ENCODE results near the gene TENM4.

Gene TENM4

DNA sequence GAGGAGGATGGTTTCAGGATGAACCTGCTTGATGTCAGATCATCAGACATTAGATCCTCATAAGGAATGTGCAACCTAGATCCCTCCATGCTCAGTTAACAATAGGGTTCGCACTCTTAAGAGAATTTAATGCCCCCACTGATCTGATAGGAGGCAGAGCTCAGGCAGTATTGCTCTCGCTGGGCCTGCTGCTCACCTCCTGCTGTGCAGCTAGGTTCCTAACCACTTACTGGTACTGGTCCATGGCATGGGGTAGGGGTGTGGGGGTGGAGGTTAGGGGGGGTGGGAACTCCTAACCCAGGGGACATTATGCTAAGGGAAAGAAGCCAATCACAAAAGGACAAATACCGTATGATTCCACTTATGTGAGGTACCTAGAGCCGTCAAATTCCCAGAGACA, 256.5 kb downstream of the TENM4 start:
- Histone ChIP-seq H3K4ac (ENCODE audit: low read length) (no peak overlapping the region), H3K4me1 (ENCODE audit: control insufficient read depth in 2 of 2, insufficient read depth in 1 of 2, low read depth in 1 of 2, low read length in 2 of 2) (no peaks in the 10 kb centered on the region), H2AK5ac (ENCODE audit: low read depth, low read length) (no peak overlapping the region), H3K4me2 (ENCODE audit: insufficient read depth, low read length, poor library complexity, severe bottlenecking) (no peak overlapping the region), H2BK15ac (ENCODE audit: low read length) (no peak overlapping the region), H2BK12ac (ENCODE audit: low read length) (no peak overlapping the region), H3K14ac (ENCODE audit: low read length) (no peak overlapping the region), H2BK5ac (ENCODE audit: low read length) (no peak overlapping the region), H4K91ac (ENCODE audit: low read depth, low read length, poor library complexity) (no peak overlapping the region), H3K27ac (replicated peaks; ENCODE audit: low read length) (no peak overlapping the region), H3K4me3 (ENCODE audit: low read length in 2 of 2) (no peak overlapping the region), H3K79me1 (ENCODE audit: low read depth, low read length) (no peaks in the 10 kb centered on the region), H3K23ac (ENCODE audit: low read depth, low read length, poor library complexity) (no peak overlapping the region), H3K9ac (ENCODE audit: low read depth, low read length, poor library complexity) (no peak overlapping the region), H2BK120ac (ENCODE audit: low read depth, low read length) (no peak overlapping the region), H2AFZ (ENCODE audit: low read length) (no peak overlapping the region), H3K9me3 (replicated peaks in 1 of 2; ENCODE audit: control insufficient read depth in 2 of 2, insufficient read depth in 1 of 2, low read depth in 1 of 2, low read length in 2 of 2) (peaks cover 2 to 3% of the 10 kb centered on the region in 2 donors), H3K18ac (ENCODE audit: low read length) (no peak overlapping the region), H3K27me3 (ENCODE audit: control insufficient read depth in 3 of 3, insufficient read depth in 3 of 3, low read depth in 1 of 3, low read length in 3 of 3) (no peaks in the 10 kb centered on the region), H4K8ac (ENCODE audit: low read depth, low read length) (no peak overlapping the region), H3K36me3 (replicated peaks in 1 of 2; ENCODE audit: control insufficient read depth in 2 of 2, insufficient read depth in 2 of 2, low read length in 2 of 2) (no peaks in the 10 kb centered on the region)
- DNase-seq (ENCODE audit: low spot score): no peak
- no CpG with 5 or more reads among the region's 4 CpGs for WGBS, 2 donors (ENCODE audit: extremely low coverage in 2 of 2, insufficient read length in 2 of 2, insufficient replicate concordance in 1 of 2)

DNA sequence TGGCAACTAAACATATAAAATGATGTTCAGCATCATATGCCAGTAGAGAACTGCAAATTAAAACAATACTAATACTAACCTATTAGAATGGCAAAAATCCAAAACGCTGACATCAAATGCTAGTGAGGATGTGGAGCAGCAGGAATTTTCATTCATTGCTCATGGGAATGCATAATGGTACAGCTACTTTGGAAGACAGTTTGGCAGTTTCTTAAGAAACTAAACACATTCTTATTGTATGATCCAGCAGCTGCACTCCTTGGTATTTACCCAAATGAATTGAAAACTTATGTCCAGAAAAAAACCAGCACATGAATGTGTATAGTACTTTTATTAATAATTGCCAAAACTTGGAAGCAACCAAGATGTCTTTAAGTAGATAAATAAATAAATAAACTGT, 258.0 kb downstream of the TENM4 start:
- WGBS, 2 donors (ENCODE audit: extremely low coverage in 2 of 2, insufficient read length in 2 of 2, insufficient replicate concordance in 1 of 2): no CpG with 5 or more reads among the region's 1 CpG
- no peak overlapping the region for H2BK15ac ChIP-seq (ENCODE audit: low read length)
- no peak overlapping the region for H2AFZ ChIP-seq (ENCODE audit: low read length)
- H4K91ac ChIP-seq (ENCODE audit: low read depth, low read length, poor library complexity): no peak overlapping the region
- no peaks in the 10 kb centered on the region for H3K79me1 ChIP-seq (ENCODE audit: low read depth, low read length)
- H3K27ac ChIP-seq (replicated peaks; ENCODE audit: low read length): no peak overlapping the region
- H3K23ac ChIP-seq (ENCODE audit: low read depth, low read length, poor library complexity): no peak overlapping the region
- H3K4me3 ChIP-seq (ENCODE audit: low read length in 2 of 2): no peak overlapping the region
- no peak overlapping the region for H2BK120ac ChIP-seq (ENCODE audit: low read depth, low read length)
- H3K9me3 ChIP-seq (replicated peaks in 1 of 2; ENCODE audit: control insufficient read depth in 2 of 2, insufficient read depth in 1 of 2, low read depth in 1 of 2, low read length in 2 of 2): peaks cover under 1 to 3% of the 10 kb centered on the region in 2 donors
- H3K18ac ChIP-seq (ENCODE audit: low read length): no peak overlapping the region
- no peak for DNase-seq (ENCODE audit: low spot score)
- H3K4me1 ChIP-seq (ENCODE audit: control insufficient read depth in 2 of 2, insufficient read depth in 1 of 2, low read depth in 1 of 2, low read length in 2 of 2): no peaks in the 10 kb centered on the region
- H2AK5ac ChIP-seq (ENCODE audit: low read depth, low read length): no peak overlapping the region
- no peak overlapping the region for H3K9ac ChIP-seq (ENCODE audit: low read depth, low read length, poor library complexity)
- H2BK5ac ChIP-seq (ENCODE audit: low read length): no peak overlapping the region
- no peak overlapping the region for H3K14ac ChIP-seq (ENCODE audit: low read length)
- no peak overlapping the region for H2BK12ac ChIP-seq (ENCODE audit: low read length)
- no peak overlapping the region for H4K8ac ChIP-seq (ENCODE audit: low read depth, low read length)
- H3K4me2 ChIP-seq (ENCODE audit: insufficient read depth, low read length, poor library complexity, severe bottlenecking): no peak overlapping the region
- no peaks in the 10 kb centered on the region for H3K27me3 ChIP-seq (ENCODE audit: control insufficient read depth in 3 of 3, insufficient read depth in 3 of 3, low read depth in 1 of 3, low read length in 3 of 3)
- no peaks in the 10 kb centered on the region for H3K36me3 ChIP-seq (replicated peaks in 1 of 2; ENCODE audit: control insufficient read depth in 2 of 2, insufficient read depth in 2 of 2, low read length in 2 of 2)
- H3K4ac ChIP-seq (ENCODE audit: low read length): no peak overlapping the region

- H2BK12ac ChIP-seq (ENCODE audit: low read length): no peak overlapping the region
- H3K9me3 ChIP-seq (replicated peaks in 1 of 2; ENCODE audit: control insufficient read depth in 2 of 2, insufficient read depth in 1 of 2, low read depth in 1 of 2, low read length in 2 of 2): no peaks in the 10 kb centered on the region
- no peak overlapping the region for H2BK5ac ChIP-seq (ENCODE audit: low read length)
- no peak overlapping the region for H3K9ac ChIP-seq (ENCODE audit: low read depth, low read length, poor library complexity)
- H3K27ac ChIP-seq (replicated peaks; ENCODE audit: low read length): no peak overlapping the region
- H2AFZ ChIP-seq (ENCODE audit: low read length): no peak overlapping the region
- H3K23ac ChIP-seq (ENCODE audit: low read depth, low read length, poor library complexity): no peak overlapping the region
- H2AK5ac ChIP-seq (ENCODE audit: low read depth, low read length): no peak overlapping the region
- no CpG with 5 or more reads among the region's 3 CpGs for WGBS, 2 donors (ENCODE audit: extremely low coverage in 2 of 2, insufficient read length in 2 of 2, insufficient replicate concordance in 1 of 2)
- H3K14ac ChIP-seq (ENCODE audit: low read length): no peak overlapping the region
- no peaks in the 10 kb centered on the region for H3K36me3 ChIP-seq (replicated peaks in 1 of 2; ENCODE audit: control insufficient read depth in 2 of 2, insufficient read depth in 2 of 2, low read length in 2 of 2)
- H3K18ac ChIP-seq (ENCODE audit: low read length): no peak overlapping the region
- no peak overlapping the region for H4K91ac ChIP-seq (ENCODE audit: low read depth, low read length, poor library complexity)
- H2BK15ac ChIP-seq (ENCODE audit: low read length): no peak overlapping the region
- no peak overlapping the region for H4K8ac ChIP-seq (ENCODE audit: low read depth, low read length)
- H3K4me3 ChIP-seq (ENCODE audit: low read length in 2 of 2): no peak overlapping the region
- peaks cover 6 to 10% of the 10 kb centered on the region in 2 donors for H3K4me1 ChIP-seq (ENCODE audit: control insufficient read depth in 2 of 2, insufficient read depth in 1 of 2, low read depth in 1 of 2, low read length in 2 of 2)
- no peak overlapping the region for H3K4ac ChIP-seq (ENCODE audit: low read length)
- H3K4me2 ChIP-seq (ENCODE audit: insufficient read depth, low read length, poor library complexity, severe bottlenecking): no peak overlapping the region
- DNase-seq (ENCODE audit: low spot score): no peak
- H3K27me3 ChIP-seq (ENCODE audit: control insufficient read depth in 3 of 3, insufficient read depth in 3 of 3, low read depth in 1 of 3, low read length in 3 of 3): no peaks in the 10 kb centered on the region
- no peak overlapping the region for H2BK120ac ChIP-seq (ENCODE audit: low read depth, low read length)
- H3K79me1 ChIP-seq (ENCODE audit: low read depth, low read length): no peaks in the 10 kb centered on the region
Observed at GRCh38 chr11:79179087-79179486, 261.7 kb downstream of the TENM4 start.

GRCh38 chr11:79174045-79175008, 266.5 kb downstream of the TENM4 start:
- no peak overlapping the region for H3K4ac ChIP-seq (ENCODE audit: low read length)
- H3K4me1 ChIP-seq (ENCODE audit: control insufficient read depth in 2 of 2, insufficient read depth in 1 of 2, low read depth in 1 of 2, low read length in 2 of 2): peaks cover 15 to 17% of the 10 kb centered on the region in 2 donors
- no peaks in the 10 kb centered on the region for H3K9me3 ChIP-seq (replicated peaks in 1 of 2; ENCODE audit: control insufficient read depth in 2 of 2, insufficient read depth in 1 of 2, low read depth in 1 of 2, low read length in 2 of 2)
- no peak overlapping the region for H3K4me3 ChIP-seq (ENCODE audit: low read length in 2 of 2)
- H3K36me3 ChIP-seq (replicated peaks in 1 of 2; ENCODE audit: control insufficient read depth in 2 of 2, insufficient read depth in 2 of 2, low read length in 2 of 2): no peaks in the 10 kb centered on the region
- no peak overlapping the region for H2BK5ac ChIP-seq (ENCODE audit: low read length)
- no peak for DNase-seq (ENCODE audit: low spot score)
- no peak overlapping the region for H2BK12ac ChIP-seq (ENCODE audit: low read length)
- no peaks in the 10 kb centered on the region for H3K79me1 ChIP-seq (ENCODE audit: low read depth, low read length)
- H3K14ac ChIP-seq (ENCODE audit: low read length): no peak overlapping the region
- H2AK5ac ChIP-seq (ENCODE audit: low read depth, low read length): no peak overlapping the region
- no peak overlapping the region for H2BK15ac ChIP-seq (ENCODE audit: low read length)
- no peak overlapping the region for H3K18ac ChIP-seq (ENCODE audit: low read length)
- no peak overlapping the region for H4K8ac ChIP-seq (ENCODE audit: low read depth, low read length)
- no peak overlapping the region for H4K91ac ChIP-seq (ENCODE audit: low read depth, low read length, poor library complexity)
- H3K27ac ChIP-seq (replicated peaks; ENCODE audit: low read length): no peak overlapping the region
- H3K4me2 ChIP-seq (ENCODE audit: insufficient read depth, low read length, poor library complexity, severe bottlenecking): no peak overlapping the region
- no peak overlapping the region for H2BK120ac ChIP-seq (ENCODE audit: low read depth, low read length)
- WGBS, 2 donors (ENCODE audit: extremely low coverage in 2 of 2, insufficient read length in 2 of 2, insufficient replicate concordance in 1 of 2): no CpG with 5 or more reads among the region's 7 CpGs
- no peaks in the 10 kb centered on the region for H3K27me3 ChIP-seq (ENCODE audit: control insufficient read depth in 3 of 3, insufficient read depth in 3 of 3, low read depth in 1 of 3, low read length in 3 of 3)
- H3K23ac ChIP-seq (ENCODE audit: low read depth, low read length, poor library complexity): no peak overlapping the region
- H2AFZ ChIP-seq (ENCODE audit: low read length): no peak overlapping the region
- H3K9ac ChIP-seq (ENCODE audit: low read depth, low read length, poor library complexity): no peak overlapping the region
